HCT116 (cell line): ENCODE results near the gene ESPNL. TPM values are rescaled to one million over a fixed set of nuclear protein-coding genes. Genes with fewer than 3 reads are reported as not detected.

Experiments
- ATAC-seq: fragments of 200-7000 bp; cut with Tn5 transposase; 2 replicates; pipeline ENCODE4 v1.9.1; 2020; ENCODE audit warnings: mild to moderate bottlenecking, moderate library complexity
- BruUV-seq: library from RNA; stranded (reverse); fragments of 400-500 nt; replicated peaks from 2 replicates; lab custom pipeline; 2021; lab: Mats Ljungman, UMichigan
- CTCF ChIA-PET: fragments of 300-600 bp; sonication (Branson Sonifier 250); formaldehyde crosslinking; loops from one replicate; lab custom pipeline; 2021; ENCODE audit warnings: antibody characterized with exemption; lab: Charles Lee
- POLR2A ChIA-PET: fragments of 300-600, 350-600 bp; sonication (Branson Sonifier 250); formaldehyde crosslinking; loops from one replicate; lab custom pipeline; 2021; ENCODE audit warnings: antibody characterized with exemption; lab: Charles Lee
- RAD21 ChIA-PET, 2 experiments: fragments of 300-600 bp; sonication (Branson Sonifier 250); formaldehyde crosslinking; loops; one replicate each; lab custom pipeline; 2023; ENCODE audit warnings: low total read pairs in 2 of 2; ENCODE audit not compliant: uncharacterized antibody in 2 of 2, unreplicated experiment in 2 of 2, low non-redundant PET in 1 of 2; lab: Charles Lee
- DNase-seq: peaks from one replicate; pipeline ENCODE4 v3.0.0-alpha.2; 2010; ENCODE audit warnings: low read depth, low spot score
- H2AFZ ChIP-seq: fragments of 200-600 bp; shearing (Covaris generic), sonication (generic); 2 replicates; pipeline ENCODE4 v1.6.1; 2017; ENCODE audit warnings: low read depth, mixed run types, mixed read lengths, antibody characterized with exemption, low read length; ENCODE audit not compliant: poor library complexity, severe bottlenecking
- H3K27ac ChIP-seq: 2 replicates; pipeline ENCODE4 v1.5.1; 2012; ENCODE audit warnings: low read depth, low read length
- H3K27me3 ChIP-seq: fragments of 200-600 bp; sonication (generic); 2 replicates; pipeline ENCODE4 v1.6.1; 2016; ENCODE audit warnings: mixed run types, low read length, mixed read lengths; ENCODE audit not compliant: insufficient read depth
- H3K36me3 ChIP-seq, 2 experiments: fragments of 200-500 bp in 1 of 2; fragments of 200-600 bp in 1 of 2; sonication (Bioruptor generic) in 1 of 2; sonication (generic) in 1 of 2; 2 replicates each; pipeline versions ENCODE4 v1.5.1 to v1.6.1; 2014 to 2016; ENCODE audit warnings: low read length in 2 of 2, inconsistent platforms in 1 of 2, mixed read lengths in 1 of 2, mixed run types in 1 of 2; ENCODE audit not compliant: insufficient read depth in 2 of 2, control insufficient read depth in 1 of 2
- H3K4me1 ChIP-seq, 2 experiments: fragments of 200-600 bp in 1 of 2; sonication (generic) in 1 of 2; 2 replicates each; pipeline versions ENCODE4 v1.5.1 to v1.6.1; 2012 to 2017; ENCODE audit warnings: low read length in 2 of 2, inconsistent platforms in 1 of 2, mild to moderate bottlenecking in 1 of 2, mixed read lengths in 1 of 2, mixed run types in 1 of 2, moderate library complexity in 1 of 2; ENCODE audit not compliant: insufficient read depth in 2 of 2, control insufficient read depth in 1 of 2
- H3K4me2 ChIP-seq: fragments of 200-600 bp; sonication (generic); 2 replicates; pipeline ENCODE4 v1.6.1; 2017; ENCODE audit warnings: mixed run types, low read length, mixed read lengths
- H3K4me3 ChIP-seq, 2 experiments: fragments of 200-600 bp in 1 of 2; sonication (generic) in 1 of 2; replicated peaks in 1 of 2; 2 replicates each; pipeline ENCODE4 v1.5.1; 2011 to 2016; ENCODE audit warnings: low read length in 2 of 2, control low read depth in 1 of 2, low read depth in 1 of 2, mild to moderate bottlenecking in 1 of 2, mixed read lengths in 1 of 2, mixed run types in 1 of 2
- H3K79me2 ChIP-seq: fragments of 200-600 bp; sonication (generic); 2 replicates; pipeline ENCODE4 v1.6.1; 2017; ENCODE audit warnings: mild to moderate bottlenecking, mixed run types, low read length, moderate library complexity, mixed read lengths; ENCODE audit not compliant: insufficient read depth
- H3K9ac ChIP-seq: fragments of 200-600 bp; sonication (generic); 2 replicates; pipeline ENCODE4 v1.6.1; 2016; ENCODE audit warnings: low read length, mixed read lengths
- H3K9me2 ChIP-seq: fragments of 200-600 bp; sonication (generic), shearing (Covaris generic); 2 replicates; pipeline ENCODE4 v1.6.1; 2017; ENCODE audit warnings: mixed run types, mild to moderate bottlenecking, moderate library complexity; ENCODE audit not compliant: insufficient read depth
- H3K9me3 ChIP-seq, 2 experiments: fragments of 200-500 bp in 1 of 2; fragments of 200-600 bp in 1 of 2; sonication (Bioruptor generic) in 1 of 2; sonication (generic) in 1 of 2; 2 replicates each; pipeline ENCODE4 v1.6.1; 2014 to 2017; ENCODE audit warnings: low read length in 2 of 2, mixed read lengths in 2 of 2, inconsistent platforms in 1 of 2, low read depth in 1 of 2, mild to moderate bottlenecking in 1 of 2, mixed run types in 1 of 2, moderate library complexity in 1 of 2; ENCODE audit not compliant: control insufficient read depth in 1 of 2, insufficient read depth in 1 of 2
- H4K20me1 ChIP-seq: fragments of 200-600 bp; sonication (generic), shearing (Covaris generic); 2 replicates; pipeline ENCODE4 v1.6.1; 2017; ENCODE audit warnings: mixed run types, mild to moderate bottlenecking, moderate library complexity; ENCODE audit not compliant: insufficient read depth
- CBX3 ChIP-seq: IDR thresholded peaks from 2 replicates; pipeline ENCODE4 v1.6.1; 2012; ENCODE audit warnings: low read depth
- EGR1 ChIP-seq: IDR thresholded peaks from 2 replicates; pipeline ENCODE4 v1.6.1; 2012; ENCODE audit warnings: low read depth
- ELF1 ChIP-seq: IDR thresholded peaks from 2 replicates; pipeline ENCODE4 v1.6.1; 2012; ENCODE audit warnings: low read depth, borderline replicate concordance
- EZH2phosphoT487 ChIP-seq: fragments of 200-600 bp; IDR thresholded peaks from 2 replicates; pipeline ENCODE4 v1.6.1; 2018; ENCODE audit warnings: antibody characterized with exemption, borderline replicate concordance
- RAD21 ChIP-seq: IDR thresholded peaks from 2 replicates; pipeline ENCODE4 v1.6.1; 2012; ENCODE audit warnings: low read depth, mild to moderate bottlenecking
- REST ChIP-seq: IDR thresholded peaks from 2 replicates; pipeline ENCODE4 v1.6.1; 2012; ENCODE audit warnings: low read depth
- SIN3A ChIP-seq: IDR thresholded peaks from 2 replicates; pipeline ENCODE4 v1.6.1; 2012; ENCODE audit warnings: low read depth
- SP1 ChIP-seq: IDR thresholded peaks from 2 replicates; pipeline ENCODE4 v1.6.1; 2012; ENCODE audit warnings: low read depth
- TCF7L2 ChIP-seq: IDR thresholded peaks from 2 replicates; pipeline ENCODE4 v1.7.0; 2011; ENCODE audit warnings: borderline replicate concordance, inconsistent platforms; ENCODE audit not compliant: insufficient read depth, insufficient read length; ENCODE audit errors: extremely low read depth
- YY1 ChIP-seq: IDR thresholded peaks from 2 replicates; pipeline ENCODE4 v1.6.1; 2011; ENCODE audit warnings: low read length, low read depth, moderate library complexity, mild to moderate bottlenecking; ENCODE audit not compliant: insufficient replicate concordance; ENCODE audit errors: extremely low read depth
- intact Hi-C: fragments of 100-400 bp; cut with micrococcal nuclease; formaldehyde crosslinking; loops from 2 replicates; pipeline ENCODE4 v1.10.0; 2022
- total RNA-seq: library from RNA; stranded (reverse); gene quantifications from one replicate; pipeline ENCODE4 v1.2.1, GENCODE V29; 2021; ENCODE audit not compliant: unreplicated experiment

Gene ESPNL
- total RNA-seq, 1 experiment from 2014 or later = 0.22 TPM

GRCh38 chr2:238097201-238097987 is 2.7 kb upstream of the ESPNL start:
- H2AFZ ChIP-seq = no peak overlapping the region
- no peaks in the 10 kb centered on the region for H3K36me3 ChIP-seq
- no peak overlapping the region for H3K4me3 ChIP-seq
- H3K27ac ChIP-seq = peak overlapping the region; percentile 47; the same call in 1 of the 2 replicates
- DNase-seq = no peak
- no peaks in the 10 kb centered on the region for H4K20me1 ChIP-seq
- H3K79me2 ChIP-seq = no peaks in the 10 kb centered on the region
- no peak overlapping the region for H3K4me2 ChIP-seq
- no peaks in the 10 kb centered on the region for H3K9me3 ChIP-seq
- CTCF ChIA-PET = no interaction called here
- RAD21 ChIA-PET = no interaction called here
- intact Hi-C loops = no loop called here
- H3K9me2 ChIP-seq = no peaks in the 10 kb centered on the region
- no peaks in the 10 kb centered on the region for H3K27me3 ChIP-seq
- peaks cover 6 to 15% of the 10 kb centered on the region in 2 experiments; a peak in 3 of 4 replicates for H3K4me1 ChIP-seq
- no TSS peak for BruUV-seq
- no peak for ATAC-seq
- TF ChIP-seq SP1 (no peak), CBX3 (no peak), SIN3A (no peak), EZH2phosphoT487 (no peak), REST (no peak), ELF1 (no peak), TCF7L2 (no peak), EGR1 (no peak), YY1 (no peak), RAD21 (no peak)
- TF ChIP-seq, all 23 proteins: peak for 0
- no peak overlapping the region for H3K9ac ChIP-seq
- POLR2A ChIA-PET = no interaction called here
